Umbilical cord (tissue), 2 donors: ENCODE results near the gene VWA8. TPM values are rescaled to one million over a fixed set of nuclear protein-coding genes. Genes with fewer than 3 reads are reported as not detected.
"Not testable (repeated sequence)": the region's sequence is repeated elsewhere in the genome, so short reads cannot be mapped to it uniquely, and the experiment has no call there.

Source experiments
- DNase-seq: peaks from one replicate; pipeline ENCODE4 v3.0.0-alpha.2; 2015; ENCODE audit warnings: low spot score
- total RNA-seq: library from RNA; depleted of rRNA; stranded (reverse); fragments of >200 nt; gene quantifications from one replicate; pipeline ENCODE4 v1.2.3, GENCODE V29; 2014; ENCODE audit warnings: low replicate concordance; ENCODE audit not compliant: insufficient read depth

The VWA8 gene
- total RNA-seq, 1 donor from 2014 or later = 27.2 TPM

DNA sequence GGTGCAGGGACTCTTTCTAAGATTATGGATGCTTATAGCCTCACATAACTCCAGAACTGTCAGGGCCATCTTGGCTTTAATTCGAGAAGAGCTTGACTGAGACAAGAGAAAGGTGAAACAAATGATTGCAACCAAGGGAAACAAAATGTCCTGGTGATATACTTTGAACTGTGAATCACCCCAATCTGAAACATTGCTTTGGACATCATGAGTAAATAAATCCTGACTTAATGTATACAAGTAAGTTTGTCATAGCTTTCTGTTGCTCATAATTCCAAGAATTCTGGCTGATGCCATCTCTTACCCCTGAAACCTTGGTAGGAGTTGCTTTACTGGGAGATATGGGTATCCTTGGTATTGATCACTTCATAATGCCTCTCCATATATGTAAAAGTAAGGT lies 5.8 kb upstream of the VWA8 start:
- no peak for DNase-seq

DNA sequence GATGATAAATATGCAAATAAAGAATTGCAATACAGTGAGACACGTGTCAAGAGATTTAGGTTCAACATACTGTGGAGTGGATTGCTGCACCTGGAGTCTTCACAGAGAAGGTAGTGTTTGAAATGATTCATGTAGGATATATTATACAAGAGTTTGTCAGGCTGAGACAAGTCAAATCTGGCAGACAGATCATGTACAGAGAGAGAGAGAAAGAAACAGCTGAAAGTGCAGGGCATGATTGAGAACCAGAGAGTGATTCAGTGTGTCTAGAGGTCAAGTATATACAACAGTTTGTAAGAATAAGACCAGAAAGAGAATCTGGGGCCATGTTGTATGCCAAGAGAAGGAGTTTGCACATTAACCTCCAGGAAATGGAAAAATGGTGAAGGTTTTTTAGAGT lies 2.1 kb upstream of the VWA8 start:
- DNase-seq = no peak

DNA sequence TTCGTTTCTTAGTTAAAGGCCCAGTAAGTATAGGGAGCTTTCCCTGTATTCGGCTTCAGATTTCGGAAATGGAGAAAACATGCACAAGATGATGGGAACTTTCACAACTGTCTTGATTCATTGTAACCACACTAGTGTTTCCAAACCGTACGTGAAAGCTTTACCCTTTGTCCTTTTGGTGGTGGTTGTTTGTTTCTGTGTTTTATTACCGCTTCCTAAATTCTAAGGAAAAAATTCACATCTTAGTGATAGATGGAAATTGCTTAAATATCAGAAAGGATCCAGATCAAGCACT lies 504 bp upstream of the VWA8 start:
- no peak for DNase-seq

DNA sequence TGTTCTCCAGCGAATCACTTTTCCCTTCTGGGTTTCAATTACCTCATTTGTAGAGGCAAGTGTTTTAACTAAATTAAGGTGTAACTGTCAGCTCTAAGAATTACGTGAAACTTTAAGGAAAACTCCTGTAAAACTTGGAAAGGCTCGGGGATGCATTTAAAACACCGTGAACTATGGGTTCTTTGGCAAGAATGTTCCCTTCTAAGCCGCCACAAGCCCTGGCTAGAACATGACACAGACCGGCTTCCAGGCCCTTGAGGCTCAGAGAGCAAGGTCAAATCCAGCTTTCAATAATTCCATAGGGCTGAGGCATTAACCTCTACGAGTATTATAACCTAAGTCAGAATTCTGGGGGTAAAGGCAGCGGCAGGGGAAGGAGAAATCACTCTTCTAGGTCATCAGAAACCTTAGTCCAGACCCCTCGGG lies 685 bp downstream of the VWA8 start:
- peak; percentile 18 for DNase-seq

DNA sequence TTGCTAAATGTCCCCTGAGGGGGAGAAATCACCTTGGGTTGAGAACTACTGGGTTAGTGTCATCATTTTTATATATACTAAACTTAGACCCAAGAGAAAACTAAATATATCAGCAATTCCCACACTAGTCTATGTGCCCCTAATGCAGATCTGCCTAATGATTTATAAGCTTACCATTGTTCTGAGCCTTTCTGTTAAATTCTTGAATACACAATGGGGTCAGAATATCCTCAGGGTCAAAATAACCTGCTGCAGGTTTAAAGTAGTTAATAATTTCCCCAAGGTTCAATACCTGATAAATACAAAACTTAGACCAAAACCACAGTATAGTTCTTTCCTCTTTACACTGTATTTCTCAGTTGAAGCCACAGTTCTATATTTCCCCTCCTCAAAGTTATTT lies 4.6 kb downstream of the VWA8 start:
- DNase-seq = no peak

DNA sequence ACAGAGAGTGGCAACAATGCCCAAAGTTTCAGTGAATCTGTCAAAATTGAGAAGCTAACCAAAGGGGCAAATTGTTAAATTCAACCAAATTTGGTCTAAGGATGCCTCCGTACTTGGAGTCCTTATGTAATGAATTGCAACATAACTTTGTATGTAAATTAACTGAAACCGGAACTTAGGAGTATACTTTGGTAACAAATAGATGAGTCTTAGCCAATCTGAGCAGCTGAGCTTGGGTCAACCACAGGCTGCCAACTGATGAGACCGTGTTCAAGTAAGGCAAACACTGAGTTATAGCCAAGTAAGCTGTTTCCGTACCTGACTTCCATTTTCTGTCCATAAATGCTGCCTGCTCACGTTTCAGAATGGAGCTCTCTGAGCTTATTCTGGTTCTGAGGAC lies 5.3 kb downstream of the VWA8 start:
- no peak for DNase-seq

DNA sequence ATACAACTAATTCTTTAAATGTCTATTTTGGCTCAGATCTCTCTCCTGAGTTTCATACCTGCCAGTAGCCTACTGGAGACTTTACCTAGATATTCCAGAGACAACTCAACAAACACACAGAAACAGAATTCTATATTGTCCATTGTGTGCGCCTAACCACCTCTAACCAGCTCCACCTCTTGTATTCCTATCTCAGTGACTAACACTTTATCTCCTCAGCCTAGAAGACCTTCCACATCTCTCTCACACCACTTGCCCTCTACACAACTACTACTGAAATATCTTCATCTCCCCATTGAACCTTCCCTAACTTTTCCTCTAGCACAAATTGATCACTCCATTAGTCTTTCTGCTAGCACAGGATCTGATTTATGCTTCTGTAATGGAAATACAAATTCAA lies 6.7 kb downstream of the VWA8 start:
- no peak for DNase-seq

DNA sequence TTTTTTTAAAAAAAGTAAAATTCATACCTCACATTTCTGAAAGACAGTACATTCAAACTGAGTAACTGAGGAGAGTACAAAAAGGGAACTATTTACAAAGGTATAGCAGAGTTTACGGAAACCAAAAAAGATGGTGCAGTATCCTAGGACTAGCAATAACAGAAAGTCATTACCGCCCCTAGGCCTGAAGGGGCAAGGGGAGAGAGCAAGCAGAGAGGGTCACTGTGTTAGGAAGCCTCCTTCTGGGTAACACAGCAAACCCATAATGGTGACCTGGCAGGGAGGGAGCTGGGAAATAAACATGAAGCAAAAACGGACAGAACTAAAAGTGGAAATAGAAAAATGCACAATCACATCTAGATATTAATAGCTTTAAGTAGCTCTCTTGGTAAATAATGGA lies 8.2 kb downstream of the VWA8 start:
- DNase-seq = no peak

DNA sequence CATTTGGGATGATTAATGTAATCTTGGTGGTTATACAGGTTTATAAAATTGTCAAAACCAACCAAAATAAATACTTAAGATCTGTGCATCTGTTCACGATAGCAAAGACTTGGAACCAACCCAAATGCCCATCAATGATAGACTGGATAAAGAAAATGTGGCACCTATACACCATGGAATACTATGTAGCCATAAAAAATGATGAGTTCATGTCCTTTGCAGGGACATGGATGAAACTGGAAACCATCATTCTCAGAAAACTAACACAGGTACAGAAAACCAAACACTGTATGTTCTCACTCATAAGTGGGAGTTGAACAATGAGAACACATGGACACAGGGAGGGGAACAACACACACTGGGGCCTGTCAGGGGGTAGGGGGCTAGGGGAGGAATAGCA lies 11.8 kb downstream of the VWA8 start:
- not testable (repeated sequence) for DNase-seq

DNA sequence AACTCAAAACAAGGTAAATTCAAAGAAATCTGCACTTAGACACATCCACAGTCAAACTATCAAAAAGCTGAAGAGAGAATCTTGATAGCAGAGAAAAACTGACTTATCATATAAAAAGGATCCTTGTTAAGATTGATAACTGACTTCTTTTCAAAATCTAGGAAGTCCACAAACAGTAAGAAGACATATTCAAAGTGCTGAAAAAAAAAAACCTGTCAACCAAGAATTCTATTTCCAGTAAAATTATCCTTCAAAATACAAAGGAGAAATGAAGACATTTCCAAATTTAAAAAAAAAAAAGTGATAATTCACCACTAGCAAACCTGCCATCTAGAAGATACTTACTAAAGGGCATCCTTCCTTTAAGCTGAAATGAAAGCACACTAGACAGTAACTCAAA lies 15.0 kb downstream of the VWA8 start:
- DNase-seq = no peak

DNA sequence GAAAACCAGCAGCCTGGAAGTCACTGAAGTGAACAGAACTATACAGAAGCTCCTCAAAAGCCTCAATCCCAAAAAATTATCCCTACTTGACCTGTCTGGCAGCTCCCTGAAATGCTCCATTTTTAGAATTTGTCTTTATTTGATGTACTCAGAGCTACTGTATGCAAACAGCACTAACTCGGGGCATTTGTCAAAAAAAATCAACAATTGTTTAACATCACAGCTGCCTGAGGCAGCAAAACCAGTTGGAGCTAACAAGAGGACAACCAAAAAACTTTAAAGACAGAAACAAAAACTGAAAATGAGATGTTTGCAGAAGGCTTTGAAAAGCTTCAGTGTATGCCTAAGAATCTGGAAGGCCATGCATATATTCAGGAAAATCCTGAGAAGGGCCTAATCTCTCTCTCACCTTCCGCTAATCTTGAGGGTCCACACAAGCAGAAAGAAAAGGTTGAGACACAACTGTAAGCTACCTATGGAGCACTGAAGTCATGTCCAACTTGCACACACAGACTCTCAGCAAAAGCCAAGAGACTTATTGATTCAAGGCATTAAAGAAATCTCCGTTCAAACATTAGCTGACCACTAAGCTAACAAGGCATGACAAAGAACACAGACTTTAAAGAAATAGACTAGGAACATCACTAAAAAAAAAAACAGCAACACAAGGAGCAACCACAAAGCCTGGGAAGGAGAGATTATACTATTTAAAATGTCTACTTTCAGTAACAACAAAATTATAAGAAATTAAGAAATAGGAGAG lies 16.1 kb downstream of the VWA8 start:
- no peak for DNase-seq

DNA sequence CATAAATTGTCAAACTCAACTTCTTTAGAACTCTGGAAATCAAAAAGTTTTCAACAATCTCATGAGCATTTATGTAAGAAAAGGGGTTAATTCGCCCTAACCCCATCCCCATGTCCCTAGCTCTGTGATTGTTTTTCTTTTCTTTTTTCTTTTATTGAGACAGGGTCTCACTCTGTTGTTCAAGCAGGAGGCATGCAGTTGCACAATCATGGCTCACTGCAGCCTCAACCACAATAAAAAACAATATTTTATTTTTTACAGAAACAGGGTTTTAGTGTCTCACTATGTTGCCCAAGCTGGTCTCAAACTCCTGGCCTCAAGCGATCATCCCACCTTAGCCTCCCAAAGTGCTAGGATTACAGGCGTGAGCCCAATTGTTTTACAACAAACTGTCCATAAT lies 16.7 kb downstream of the VWA8 start:
- DNase-seq = no peak

DNA sequence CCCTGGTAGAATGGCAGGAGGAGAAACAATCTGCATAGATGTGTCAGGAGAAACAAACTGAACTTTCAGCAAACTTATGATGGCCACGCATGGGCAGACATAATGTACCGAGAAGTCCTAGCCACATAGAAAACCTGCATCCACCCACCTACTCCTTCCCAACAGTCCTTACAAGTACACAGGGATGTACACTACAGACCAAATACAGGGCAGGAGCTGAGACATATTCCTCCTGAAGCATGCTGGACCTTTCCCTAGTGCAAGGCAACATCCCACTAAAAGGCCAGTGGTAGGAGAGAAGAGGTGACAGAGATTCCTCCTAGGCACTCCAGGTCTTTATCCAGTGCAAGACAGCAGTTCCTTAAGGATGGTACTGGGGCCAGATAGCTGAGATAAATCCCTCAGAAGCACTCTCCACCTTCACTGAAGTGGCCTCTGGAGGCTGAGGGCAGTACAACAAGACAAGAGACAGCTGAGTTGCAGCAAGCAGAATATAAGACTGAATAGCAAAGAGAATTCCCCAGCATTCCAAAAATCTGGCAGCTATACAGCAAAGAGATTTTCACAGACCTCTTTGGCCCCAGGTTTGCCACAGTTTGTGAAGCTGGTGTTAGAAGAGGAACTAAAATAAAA lies 18.3 kb downstream of the VWA8 start:
- peak; percentile 62 for DNase-seq

DNA sequence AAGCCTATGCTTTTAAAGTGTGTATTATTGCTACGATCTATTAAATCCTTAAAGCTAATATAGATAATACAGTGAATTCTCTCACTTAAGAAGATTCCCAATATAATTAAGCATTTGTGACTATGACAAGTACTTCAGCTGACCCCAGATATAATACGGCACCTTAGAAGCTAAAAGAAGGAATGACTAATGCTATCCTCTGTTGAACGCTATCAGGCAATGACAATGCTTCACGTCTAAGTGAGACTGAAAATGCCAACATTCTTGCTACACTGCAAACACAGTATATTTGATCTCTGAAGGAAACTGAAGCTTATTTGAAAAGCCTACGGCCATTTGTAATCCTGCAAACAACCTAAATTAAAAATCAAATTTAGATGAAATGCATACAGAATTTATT lies 19.7 kb downstream of the VWA8 start:
- DNase-seq = no peak

DNA sequence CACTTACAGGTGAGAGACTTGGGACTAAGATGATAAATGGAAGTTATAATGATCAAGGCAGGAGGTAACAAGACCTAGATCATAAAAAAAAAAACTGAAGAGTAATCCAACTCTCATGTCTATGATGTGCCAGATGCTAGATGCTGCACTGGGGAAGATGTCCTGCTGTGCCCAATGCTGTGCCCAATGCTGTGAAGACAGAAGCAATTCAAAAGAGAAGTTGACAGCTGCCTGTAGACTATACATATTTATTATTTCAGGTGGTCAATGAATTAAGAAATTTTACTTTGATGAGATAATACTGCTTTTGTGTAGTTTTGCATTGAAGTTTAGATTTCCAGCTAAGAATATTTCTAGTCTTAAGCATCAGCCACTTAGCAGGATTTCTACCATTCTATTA lies 21.5 kb downstream of the VWA8 start:
- no peak for DNase-seq

DNA sequence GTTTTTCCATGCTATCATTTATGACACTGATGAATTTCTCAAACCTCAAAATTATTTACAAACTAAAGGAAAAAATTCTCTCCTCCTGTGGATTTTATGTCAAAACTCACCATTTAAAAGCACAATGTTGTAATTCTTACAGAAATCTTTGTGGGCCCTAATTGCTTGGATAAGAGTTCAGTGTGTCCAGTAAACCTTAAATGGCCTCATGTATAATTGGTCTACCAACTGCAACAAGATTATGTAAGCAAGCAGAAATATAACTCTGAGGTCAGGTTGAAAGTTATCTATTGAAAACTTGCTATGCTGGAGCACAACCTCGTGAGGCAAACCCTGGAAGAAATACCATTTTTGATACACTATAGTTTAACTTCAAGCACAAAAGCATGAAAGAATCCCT lies 22.0 kb downstream of the VWA8 start:
- DNase-seq = no peak

DNA sequence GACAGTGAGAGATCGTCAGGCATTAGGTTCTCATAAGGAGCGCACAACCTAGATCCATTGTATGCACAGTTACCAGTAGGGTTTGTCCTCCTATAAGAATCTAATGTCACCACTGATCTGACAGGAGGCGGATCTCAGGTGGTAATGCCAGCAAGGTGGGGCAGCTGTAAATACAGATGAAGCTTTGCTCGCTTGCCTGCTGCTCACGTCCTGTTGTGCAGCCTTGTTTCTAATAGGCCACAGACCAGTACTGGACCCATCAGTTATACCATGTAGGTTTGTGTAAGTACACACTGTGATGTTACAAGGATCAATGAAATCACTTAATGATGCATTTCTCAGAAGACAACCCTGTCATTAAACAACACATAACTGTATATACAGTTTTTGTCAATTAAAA lies 23.5 kb downstream of the VWA8 start:
- no peak for DNase-seq

DNA sequence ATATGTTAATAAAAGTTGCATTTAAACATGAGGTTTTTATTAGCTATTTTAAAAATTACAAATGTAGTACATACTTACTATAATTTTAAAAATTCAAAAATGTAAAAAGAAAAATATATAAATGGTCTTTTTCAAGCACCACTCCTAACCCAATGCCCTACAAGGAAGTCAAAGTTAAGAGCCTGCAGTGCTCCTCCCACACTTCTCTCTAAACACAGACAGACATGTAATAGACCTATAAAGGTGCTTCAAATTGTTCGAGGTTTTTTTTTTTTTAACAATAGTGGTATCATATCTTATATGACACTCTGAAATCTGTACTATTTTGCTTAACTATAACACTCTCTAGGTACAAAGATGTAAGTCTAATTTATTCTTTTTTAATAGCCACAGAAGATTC lies 25.4 kb downstream of the VWA8 start:
- no peak for DNase-seq

DNA sequence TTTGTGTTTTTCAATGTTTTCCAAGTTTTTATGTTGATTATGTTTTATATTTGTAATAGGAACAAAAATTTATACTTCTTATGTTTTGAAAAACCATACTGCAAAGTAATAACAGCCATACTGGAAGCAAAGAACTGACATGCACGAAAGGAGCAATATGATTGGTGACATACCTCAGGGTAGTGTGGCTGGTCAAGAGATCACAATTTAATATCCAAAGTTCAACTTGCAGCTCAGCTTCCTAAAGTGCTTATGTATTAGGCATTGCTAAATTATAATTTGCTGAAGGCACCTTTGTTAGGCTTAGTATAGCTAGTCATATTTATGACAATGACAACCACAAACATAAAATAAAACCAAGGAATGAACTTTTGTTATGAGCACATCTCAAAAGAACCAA lies 25.9 kb downstream of the VWA8 start:
- DNase-seq = no peak

DNA sequence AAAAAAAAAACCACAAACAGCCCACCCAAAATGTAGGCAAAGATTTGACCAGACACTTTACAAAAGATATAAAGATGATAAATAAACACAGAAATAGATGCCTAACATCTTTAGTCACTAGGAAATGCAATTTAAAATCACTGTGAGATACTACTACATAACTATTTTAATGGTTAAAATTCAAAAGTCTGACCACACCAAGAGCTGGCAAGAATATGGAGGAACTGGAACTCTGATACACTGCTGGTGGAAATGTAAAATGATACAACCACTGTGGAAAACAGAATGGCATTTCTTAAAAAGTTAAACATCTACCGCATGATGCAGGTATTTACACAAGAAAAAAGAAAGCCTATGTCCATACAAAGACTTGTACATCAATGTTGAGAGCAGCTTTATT lies 26.8 kb downstream of the VWA8 start:
- no peak for DNase-seq

DNA sequence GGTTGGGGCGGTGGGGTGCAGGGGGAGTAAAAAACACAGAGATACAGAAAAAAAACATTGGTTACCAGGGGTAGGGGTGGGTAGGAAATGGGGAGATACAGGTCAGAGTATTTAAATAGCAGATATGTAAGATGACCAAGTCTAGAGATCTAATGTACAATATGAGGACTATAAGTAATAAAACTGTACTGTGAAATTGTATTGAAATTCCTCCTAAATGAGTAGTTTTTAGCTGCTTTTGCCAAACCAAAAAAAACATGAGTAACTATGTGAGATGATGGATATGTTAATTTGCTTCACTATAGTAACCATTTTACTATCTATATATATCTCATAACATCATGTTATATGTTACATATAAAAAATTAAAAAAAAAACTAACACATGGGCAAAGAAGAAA lies 29.6 kb downstream of the VWA8 start:
- DNase-seq = peak; percentile 5

DNA sequence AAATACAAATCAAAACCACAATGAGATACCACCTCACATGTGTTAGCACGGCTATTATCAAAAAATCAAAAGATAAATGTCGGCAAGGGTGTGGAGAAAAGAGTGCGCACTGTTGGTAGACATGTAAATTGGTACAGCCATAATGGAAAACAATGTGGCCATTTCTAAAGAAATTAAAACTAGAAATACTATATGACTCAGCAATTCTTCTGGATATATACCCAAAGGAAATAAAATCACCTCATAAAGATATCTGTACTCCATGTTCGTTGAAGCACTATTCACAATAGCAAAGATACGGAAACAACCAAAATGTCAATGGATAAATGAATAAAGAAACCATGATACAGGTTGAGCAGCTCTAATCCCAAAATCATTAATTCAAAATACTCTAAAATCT lies 30.8 kb downstream of the VWA8 start:
- DNase-seq = no peak

DNA sequence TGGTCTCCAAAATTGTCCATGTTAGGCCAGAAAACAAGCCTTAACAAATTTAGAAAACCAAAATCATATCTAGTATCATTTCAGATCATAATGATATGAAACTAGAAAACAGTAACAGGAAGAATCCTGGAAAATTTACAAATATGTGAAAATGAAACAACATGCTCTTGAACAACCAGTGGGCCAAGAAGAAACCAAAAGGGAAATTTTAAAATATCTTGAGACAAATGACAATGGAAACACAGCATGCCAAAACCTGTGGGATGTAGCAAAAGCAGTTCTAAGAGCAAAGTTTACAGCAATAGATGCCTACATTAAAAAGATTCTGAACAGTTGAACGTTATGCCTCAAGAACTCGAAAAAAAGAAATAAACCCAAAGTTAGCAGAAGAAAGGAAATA lies 32.6 kb downstream of the VWA8 start:
- DNase-seq = no peak

DNA sequence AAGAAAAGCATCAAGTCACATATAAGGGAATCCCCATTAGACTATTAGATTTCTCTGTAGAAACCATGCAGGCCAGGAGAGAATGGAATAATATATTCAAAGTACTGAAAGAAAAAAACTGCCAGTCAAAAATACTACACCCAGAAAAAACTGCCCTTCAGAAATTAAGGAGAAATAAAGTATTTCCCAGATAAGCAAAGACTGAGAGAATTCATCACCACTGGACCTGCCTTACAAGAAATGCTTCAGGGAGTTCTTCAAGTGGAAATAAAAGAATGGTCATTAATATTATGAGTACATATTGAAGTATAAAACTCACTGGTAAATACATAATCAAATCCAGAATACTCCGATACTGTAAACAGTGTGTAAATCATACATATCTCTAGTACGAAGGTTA lies 35.9 kb downstream of the VWA8 start:
- no peak for DNase-seq
